Astrocyte of the cerebellum (primary cell): ENCODE data around the gene KISS1.

ENCODE experiments used
- DNase-seq: peaks from one replicate; pipeline ENCODE4 v3.0.0-alpha.2; 2011; ENCODE audit warnings: low read depth
- H3K4me3 ChIP-seq: 2 replicates; pipeline ENCODE4 v1.5.1; 2011; ENCODE audit warnings: mild to moderate bottlenecking, low read depth, low read length, moderate library complexity
- CTCF ChIP-seq: IDR thresholded peaks from 2 replicates; pipeline ENCODE4 v1.5.1; 2012; ENCODE audit warnings: low read length, low read depth, moderate library complexity, mild to moderate bottlenecking; ENCODE audit errors: missing control alignments
- in situ Hi-C: cut with HindIII; loops from 2 replicates; pipeline ENCODE4 v1.10.0; 2017; ENCODE audit warnings: low sequenced_read_pairs

The KISS1 gene

GRCh38 chr1:204186597-204186996 lies 9.7 kb downstream of the KISS1 start:
- in situ Hi-C loops, result no loop called here
- no peak for DNase-seq
- no peak for TF ChIP-seq CTCF
- H3K4me3 ChIP-seq, result no peak overlapping the region

DNA sequence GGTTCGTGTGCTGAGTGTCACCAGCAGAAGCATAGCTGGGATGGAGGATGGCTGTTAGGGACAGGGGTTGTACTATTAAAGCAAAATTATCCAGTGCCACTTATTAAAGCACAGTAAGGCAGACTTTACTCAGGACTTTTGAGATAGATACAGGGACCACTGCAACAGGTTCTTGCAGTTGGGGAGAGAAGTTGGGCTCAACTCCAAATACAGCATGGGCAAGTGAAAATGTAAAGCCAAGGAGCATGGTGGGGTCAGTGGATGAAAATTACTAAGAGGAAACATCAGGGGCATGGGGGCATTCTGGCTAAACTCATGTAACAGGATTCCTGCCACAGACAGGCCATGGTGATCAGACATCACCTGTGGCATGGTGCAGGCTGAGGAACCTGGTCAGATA lies 15.2 kb downstream of the KISS1 start:
- no peak for TF ChIP-seq CTCF
- in situ Hi-C loops, result no loop called here
- no peak overlapping the region for H3K4me3 ChIP-seq

DNA sequence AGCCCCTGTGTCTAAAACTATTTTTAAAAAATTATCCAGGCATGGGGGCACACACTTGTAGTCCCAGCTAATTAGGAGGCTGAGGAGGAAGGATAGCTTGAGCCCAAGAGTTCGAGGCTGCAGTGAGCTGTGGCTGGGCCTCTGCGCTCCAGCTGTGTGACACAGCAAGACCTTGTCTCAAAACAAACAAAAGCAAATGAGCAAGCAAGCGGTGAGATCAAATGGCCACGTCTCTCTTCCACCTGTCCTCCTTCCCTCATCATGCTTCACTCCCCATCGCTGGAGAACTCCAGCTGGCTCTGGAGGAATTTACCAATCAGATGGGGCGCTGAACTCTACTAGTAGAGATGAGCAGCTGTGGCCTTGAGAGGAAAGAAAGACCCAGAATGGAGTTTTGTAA lies 16.2 kb downstream of the KISS1 start:
- H3K4me3 ChIP-seq, result no peak overlapping the region
- in situ Hi-C loops, result no loop called here
- DNase-seq, result no peak
- no peak for TF ChIP-seq CTCF

More for the DNA sequence above, 15.2 kb downstream of the KISS1 start:
- no peak for DNase-seq

GRCh38 chr1:204178487-204179281 lies 17.6 kb downstream of the KISS1 start:
- TF ChIP-seq CTCF, result no peak
- in situ Hi-C loops, result no loop called here
- DNase-seq, result no peak
- no peak overlapping the region for H3K4me3 ChIP-seq

DNA sequence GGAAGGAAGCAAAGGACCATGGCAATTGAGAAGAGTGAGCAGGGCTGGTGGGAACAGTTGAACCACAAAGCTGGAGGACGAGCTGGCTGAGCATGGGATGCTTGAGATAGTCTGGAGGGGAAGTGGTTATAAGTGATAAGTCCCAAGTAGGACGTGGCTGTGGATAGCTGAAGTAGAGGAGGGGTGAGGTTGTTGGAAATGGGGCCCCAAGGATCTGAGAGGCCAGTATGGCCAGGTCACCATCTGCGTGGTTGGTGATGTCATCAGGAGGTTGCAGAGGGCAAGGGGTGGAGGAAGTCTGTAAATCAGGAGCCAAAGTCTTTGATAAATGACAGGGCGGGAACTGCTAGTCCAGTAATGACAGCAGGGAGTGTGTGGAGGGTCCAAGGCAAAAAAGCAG lies 19.2 kb downstream of the KISS1 start:
- in situ Hi-C loops, result no loop called here
- DNase-seq, result no peak

GRCh38 chr1:204176049-204176448 lies 20.2 kb downstream of the KISS1 start:
- no peak overlapping the region for H3K4me3 ChIP-seq
- in situ Hi-C loops, result no loop called here
- DNase-seq, result no peak
- TF ChIP-seq CTCF, result no peak

More for the DNA sequence above, 19.2 kb downstream of the KISS1 start:
- TF ChIP-seq CTCF, result no peak
- no peak overlapping the region for H3K4me3 ChIP-seq
